ENCODE results near the gene AADACL4.

DNA sequence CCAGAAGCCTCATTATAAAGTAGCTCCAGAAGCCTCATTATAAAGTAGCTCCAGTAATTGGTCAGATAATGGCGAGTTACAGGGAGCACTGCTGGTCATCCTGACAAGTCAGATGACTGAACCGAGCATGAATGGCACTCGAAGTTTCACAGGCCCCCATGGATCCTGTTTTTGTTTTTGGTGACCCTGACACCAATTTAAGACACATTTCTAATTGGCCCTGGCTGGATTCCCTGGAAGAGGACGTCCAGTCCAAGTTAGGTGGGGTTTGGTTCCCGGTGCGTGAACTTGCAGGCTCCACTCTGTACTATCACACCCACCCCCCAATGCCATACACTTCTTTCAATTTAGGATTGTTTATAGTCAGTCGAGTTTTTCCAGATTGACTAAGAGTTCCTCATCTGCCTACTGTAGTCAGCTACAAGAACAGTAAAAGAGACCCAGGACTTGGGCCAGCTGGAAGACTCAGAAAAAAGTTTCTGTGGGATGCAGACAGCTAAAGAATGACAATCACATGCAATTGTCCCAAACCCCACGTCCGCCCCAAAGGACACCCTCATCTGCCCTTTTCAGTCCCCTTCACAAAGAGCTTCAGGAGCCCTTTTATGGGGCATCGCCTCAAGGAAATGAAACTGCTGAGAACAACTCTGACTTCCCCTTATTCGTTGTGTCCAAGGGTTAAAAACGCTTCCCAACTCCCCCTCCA lies 28.6 kb upstream of the AADACL4 start:
- TF ChIP-seq CTCF (IDR thresholded peaks at IDR 0.05) (no peak), POLR2A (IDR thresholded peaks at IDR 0.05) (no peak)

All from lower leg skin (tissue), 3 donors.